ENCODE results near the gene WDR45. TPM values are rescaled to one million over a fixed set of nuclear protein-coding genes. Genes with fewer than 3 reads are reported as not detected.

The WDR45 gene
- total RNA-seq, 1 donor from 2014 or later, result 55.0 TPM

DNA sequence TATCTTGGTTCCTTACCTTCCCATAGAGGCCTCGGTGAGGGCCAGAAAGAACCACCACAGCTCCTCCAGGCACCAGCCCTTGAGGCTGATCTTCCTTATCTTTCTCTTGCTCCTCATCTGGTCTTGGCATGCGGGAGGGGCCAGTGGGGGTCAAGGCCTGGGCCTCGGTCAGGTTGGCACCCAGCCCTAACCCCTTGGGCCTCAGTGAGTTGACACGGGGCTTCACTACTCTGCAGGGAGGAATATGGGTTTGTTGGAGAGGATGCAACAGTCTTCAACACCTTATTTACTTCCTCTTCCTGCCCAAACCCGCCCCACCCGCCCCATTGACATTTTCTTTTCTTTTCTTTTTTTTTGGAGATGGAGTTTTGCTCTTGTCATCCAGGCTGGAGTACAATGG is 37.9 kb upstream of the WDR45 start:
- TF ChIP-seq, protein P1, sequence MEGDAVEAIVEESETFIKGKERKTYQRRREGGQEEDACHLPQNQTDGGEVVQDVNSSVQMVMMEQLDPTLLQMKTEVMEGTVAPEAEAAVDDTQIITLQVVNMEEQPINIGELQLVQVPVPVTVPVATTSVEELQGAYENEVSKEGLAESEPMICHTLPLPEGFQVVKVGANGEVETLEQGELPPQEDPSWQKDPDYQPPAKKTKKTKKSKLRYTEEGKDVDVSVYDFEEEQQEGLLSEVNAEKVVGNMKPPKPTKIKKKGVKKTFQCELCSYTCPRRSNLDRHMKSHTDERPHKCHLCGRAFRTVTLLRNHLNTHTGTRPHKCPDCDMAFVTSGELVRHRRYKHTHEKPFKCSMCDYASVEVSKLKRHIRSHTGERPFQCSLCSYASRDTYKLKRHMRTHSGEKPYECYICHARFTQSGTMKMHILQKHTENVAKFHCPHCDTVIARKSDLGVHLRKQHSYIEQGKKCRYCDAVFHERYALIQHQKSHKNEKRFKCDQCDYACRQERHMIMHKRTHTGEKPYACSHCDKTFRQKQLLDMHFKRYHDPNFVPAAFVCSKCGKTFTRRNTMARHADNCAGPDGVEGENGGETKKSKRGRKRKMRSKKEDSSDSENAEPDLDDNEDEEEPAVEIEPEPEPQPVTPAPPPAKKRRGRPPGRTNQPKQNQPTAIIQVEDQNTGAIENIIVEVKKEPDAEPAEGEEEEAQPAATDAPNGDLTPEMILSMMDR (IDR thresholded peaks at IDR 0.05; ENCODE audit: unreplicated experiment), result no peak
- no peak overlapping the region for H3K27ac Mint-ChIP-seq
- no peaks in the 10 kb centered on the region for H3K27me3 Mint-ChIP-seq
- DNase-seq (ENCODE audit: low spot score, unreplicated experiment), result no peak
- H3K4me1 Mint-ChIP-seq (ENCODE audit: low read depth), result no peaks in the 10 kb centered on the region
- H3K9me3 Mint-ChIP-seq (ENCODE audit: low read depth), result peaks cover 18% of the 10 kb centered on the region
- H3K36me3 Mint-ChIP-seq (ENCODE audit: insufficient read depth), result peaks cover 24% of the 10 kb centered on the region
- H3K4me3 Mint-ChIP-seq (ENCODE audit: low read depth), result no peak overlapping the region

DNA sequence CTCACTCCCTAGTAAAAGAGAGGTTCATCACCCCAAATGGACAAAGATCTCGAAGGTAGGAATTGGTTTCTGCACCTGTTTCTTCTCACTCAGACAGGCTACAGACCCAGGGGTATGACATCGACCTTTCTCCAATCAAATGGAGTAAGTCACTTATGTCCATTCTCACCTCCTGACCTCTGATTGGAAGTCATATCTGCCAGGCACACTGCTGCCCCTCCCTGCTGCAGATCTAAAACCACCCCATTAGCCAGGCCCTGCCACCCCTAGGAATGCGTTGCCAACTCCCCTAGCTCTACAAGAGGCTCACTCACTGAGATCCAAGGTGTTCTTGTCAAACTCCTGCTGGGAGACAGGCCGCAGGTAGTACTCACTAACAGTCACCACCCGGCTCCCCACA is 37.0 kb upstream of the WDR45 start:
- Mint-ChIP-seq H3K4me1 (ENCODE audit: low read depth) (no peaks in the 10 kb centered on the region), H3K4me3 (ENCODE audit: low read depth) (no peak overlapping the region), H3K27me3 (no peaks in the 10 kb centered on the region), H3K9me3 (ENCODE audit: low read depth) (peaks cover 15% of the 10 kb centered on the region), H3K36me3 (ENCODE audit: insufficient read depth) (peaks cover 25% of the 10 kb centered on the region), H3K27ac (no peak overlapping the region)
- no peak for DNase-seq (ENCODE audit: low spot score, unreplicated experiment)
- TF ChIP-seq, protein P1 (IDR thresholded peaks at IDR 0.05; ENCODE audit: unreplicated experiment), result no peak

DNA sequence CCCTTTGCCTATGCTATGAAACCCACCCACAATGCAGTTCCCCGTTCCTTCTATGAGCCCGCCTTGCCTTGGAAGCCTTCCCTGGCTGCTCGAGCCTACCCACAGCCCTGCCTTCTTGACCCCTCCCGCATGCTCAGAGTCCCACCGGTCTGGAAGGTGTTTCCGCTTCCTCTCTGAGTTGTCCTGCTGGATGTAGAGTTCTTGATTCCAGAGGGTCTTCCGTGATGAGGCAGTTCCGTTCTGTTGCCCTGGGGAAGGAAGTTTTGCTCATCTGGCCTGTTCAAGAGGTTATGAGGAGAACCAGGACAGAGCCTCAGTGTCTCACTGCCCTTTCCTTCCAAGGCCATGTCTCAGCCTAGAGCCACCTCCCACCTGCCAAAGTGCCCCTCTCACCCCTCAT is 36.4 kb upstream of the WDR45 start:
- H3K27me3 Mint-ChIP-seq, result no peaks in the 10 kb centered on the region
- H3K9me3 Mint-ChIP-seq (ENCODE audit: low read depth), result peaks cover 12% of the 10 kb centered on the region
- no peak overlapping the region for H3K4me3 Mint-ChIP-seq (ENCODE audit: low read depth)
- no peaks in the 10 kb centered on the region for H3K4me1 Mint-ChIP-seq (ENCODE audit: low read depth)
- DNase-seq (ENCODE audit: low spot score, unreplicated experiment), result no peak
- TF ChIP-seq, protein P1 (IDR thresholded peaks at IDR 0.05; ENCODE audit: unreplicated experiment), result no peak
- peaks cover 22% of the 10 kb centered on the region for H3K36me3 Mint-ChIP-seq (ENCODE audit: insufficient read depth)
- H3K27ac Mint-ChIP-seq, result no peak overlapping the region

DNA sequence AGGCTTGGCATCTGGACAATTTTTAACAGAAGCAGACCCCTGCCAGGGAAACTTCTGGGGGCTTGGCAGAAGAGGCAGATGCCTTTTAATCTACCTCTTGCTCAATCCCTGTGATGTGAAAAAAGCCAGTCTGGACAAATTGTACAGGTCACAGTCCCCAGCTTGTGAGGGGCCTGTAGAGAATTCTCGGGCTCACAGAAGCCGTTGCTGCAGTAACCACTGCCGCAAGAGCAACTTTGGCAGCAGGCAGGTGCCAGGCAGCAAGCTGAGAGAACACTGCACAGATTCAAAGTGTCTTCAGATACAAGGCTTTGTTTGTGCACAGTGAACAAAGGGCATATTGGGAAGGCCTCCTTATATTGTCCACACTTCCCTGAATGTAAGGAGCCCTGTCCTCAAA is 32.1 kb upstream of the WDR45 start:
- Mint-ChIP-seq H3K27me3 (no peaks in the 10 kb centered on the region), H3K36me3 (ENCODE audit: insufficient read depth) (peaks cover 21% of the 10 kb centered on the region), H3K4me3 (ENCODE audit: low read depth) (no peak overlapping the region), H3K9me3 (ENCODE audit: low read depth) (peaks cover 14% of the 10 kb centered on the region), H3K4me1 (ENCODE audit: low read depth) (no peaks in the 10 kb centered on the region), H3K27ac (no peak overlapping the region)
- DNase-seq (ENCODE audit: low spot score, unreplicated experiment), result no peak
- TF ChIP-seq, protein P1 (IDR thresholded peaks at IDR 0.05; ENCODE audit: unreplicated experiment), result no peak

DNA sequence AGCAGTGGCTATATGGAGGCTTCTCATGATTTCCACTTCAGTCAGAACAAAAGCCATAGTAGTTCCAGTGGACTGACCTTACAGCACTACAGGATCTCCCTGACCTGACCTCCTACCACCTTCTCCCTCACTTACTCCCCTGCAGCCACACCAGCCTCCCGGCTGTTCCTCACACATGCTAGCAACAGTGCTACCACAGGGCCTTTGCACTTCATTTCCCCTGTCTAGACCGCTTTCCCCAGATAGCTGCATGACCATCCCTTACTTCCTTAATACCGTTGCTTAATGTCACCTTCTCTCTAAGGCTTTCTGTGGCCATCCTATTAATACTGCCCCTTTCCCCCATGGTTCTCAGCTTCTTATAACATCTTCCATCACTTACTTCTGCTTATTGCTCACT is 30.7 kb upstream of the WDR45 start:
- H3K27ac Mint-ChIP-seq, result no peak overlapping the region
- H3K27me3 Mint-ChIP-seq, result no peaks in the 10 kb centered on the region
- no peak for DNase-seq (ENCODE audit: low spot score, unreplicated experiment)
- TF ChIP-seq, protein P1 (IDR thresholded peaks at IDR 0.05; ENCODE audit: unreplicated experiment), result no peak
- peaks cover 6% of the 10 kb centered on the region for H3K9me3 Mint-ChIP-seq (ENCODE audit: low read depth)
- no peak overlapping the region for H3K4me3 Mint-ChIP-seq (ENCODE audit: low read depth)
- H3K36me3 Mint-ChIP-seq (ENCODE audit: insufficient read depth), result peaks cover 9% of the 10 kb centered on the region
- H3K4me1 Mint-ChIP-seq (ENCODE audit: low read depth), result no peaks in the 10 kb centered on the region
